Activated naive CD4-positive, alpha-beta T cell (primary cell): Measurements from ENCODE around the gene TMEM127.
A peak's percentile ranks its signal among the peaks of the same experiment; 100 is the strongest.
"Not testable (repeated sequence)": the region's sequence is repeated elsewhere in the genome, so short reads cannot be mapped to it uniquely, and the experiment has no call there.

Source experiments
- DNase-seq, 4 experiments: peaks; one replicate each; lab custom pipeline; 2025; lab: John Stamatoyannopoulos, UW

Gene TMEM127

DNA sequence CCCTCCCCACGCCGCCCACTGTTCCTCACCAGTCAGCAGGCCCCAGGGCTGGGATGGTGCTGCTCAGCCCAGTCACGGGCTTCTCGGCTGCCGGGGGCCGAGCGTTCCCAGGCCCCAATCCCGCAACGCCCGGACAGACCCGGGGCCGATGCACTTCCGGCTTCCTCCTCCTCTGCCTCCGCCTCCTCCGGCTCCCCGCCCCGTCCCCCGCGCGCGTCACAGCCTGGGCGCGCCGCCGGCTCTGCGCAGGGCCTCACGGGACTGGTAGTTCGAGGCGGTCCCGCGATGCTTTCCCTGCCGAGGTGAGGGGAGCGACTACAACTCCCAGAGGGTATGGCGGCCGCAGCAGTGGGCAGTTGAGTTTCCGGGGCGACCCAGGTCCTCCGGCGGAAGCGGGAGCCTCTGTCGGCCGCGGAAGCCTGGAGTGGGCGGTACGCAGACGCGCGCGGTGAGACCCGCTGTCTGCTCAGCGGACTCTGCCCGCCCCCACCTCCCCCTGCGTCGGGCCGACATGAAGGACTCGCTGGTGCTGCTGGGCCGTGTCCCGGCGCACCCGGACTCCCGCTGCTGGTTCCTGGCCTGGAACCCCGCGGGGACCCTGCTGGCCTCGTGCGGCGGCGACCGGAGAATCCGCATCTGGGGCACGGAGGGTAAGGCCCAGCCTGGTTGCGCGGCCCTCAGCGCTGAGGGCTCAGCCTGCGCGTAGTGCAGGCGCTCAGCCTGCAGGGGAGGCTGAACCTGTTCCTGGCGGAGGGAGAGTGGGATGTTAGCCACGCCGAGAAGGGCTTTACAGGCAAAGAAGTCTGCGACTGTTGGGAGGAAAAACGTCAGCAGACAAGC lies at the start of gene TMEM127, which contains the start of gene CIAO1:
TMEM127 (minus strand) TSS at position 158 of the 840 bp plus-strand sequence. CDS start 616 bp downstream, outside the sequence.
CIAO1 (plus strand) TSS at position 386 of the 840 bp plus-strand sequence; CDS start at position 512, 126 bp downstream.
- DNase-seq: peak; percentile 94 to 97 (median 96)

DNA sequence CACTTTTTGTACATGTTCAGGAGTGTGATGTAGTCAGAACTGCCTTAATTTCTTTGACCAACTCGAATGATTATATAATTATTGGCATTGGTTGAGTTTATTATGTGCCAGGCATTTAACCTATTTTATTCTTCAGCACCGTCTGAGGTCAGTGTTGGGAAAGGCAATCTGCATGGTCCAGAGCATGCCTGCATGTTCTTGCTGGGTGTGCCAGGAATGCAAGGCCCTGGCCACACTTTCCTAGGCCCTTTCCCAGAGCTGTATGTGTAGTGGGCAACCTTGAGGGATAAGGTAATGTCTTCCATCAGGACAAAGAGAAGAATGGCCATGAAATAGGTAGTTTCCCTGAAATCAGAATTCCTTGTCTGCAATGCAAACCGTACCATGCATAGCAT lies 49.2 kb upstream of the TMEM127 start:
- DNase-seq: no peak

- DNase-seq: no peak
These were observed 42.5 kb upstream of the TMEM127 start for GRCh38 chr2:96308248-96308647.

DNA sequence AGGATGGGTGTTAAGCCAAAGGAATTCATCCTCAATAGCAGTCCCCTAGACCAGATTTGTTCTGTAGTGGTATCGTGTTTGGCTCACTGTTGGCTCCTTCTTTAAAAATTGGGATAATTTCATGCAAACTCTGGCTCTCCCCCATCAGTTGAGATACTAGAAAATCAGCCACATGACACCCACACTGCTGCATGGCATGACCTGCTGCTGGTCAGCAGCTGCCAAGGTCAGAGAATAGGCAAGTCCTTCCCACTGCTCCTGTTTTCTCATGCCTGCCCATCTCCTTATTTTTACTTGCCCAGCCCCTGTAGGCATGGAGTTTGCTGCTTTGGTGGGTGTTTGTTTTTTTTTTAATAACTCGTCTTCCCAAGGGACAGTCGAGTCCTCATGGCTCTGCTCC lies 40.6 kb upstream of the TMEM127 start:
- DNase-seq: no peak

DNA sequence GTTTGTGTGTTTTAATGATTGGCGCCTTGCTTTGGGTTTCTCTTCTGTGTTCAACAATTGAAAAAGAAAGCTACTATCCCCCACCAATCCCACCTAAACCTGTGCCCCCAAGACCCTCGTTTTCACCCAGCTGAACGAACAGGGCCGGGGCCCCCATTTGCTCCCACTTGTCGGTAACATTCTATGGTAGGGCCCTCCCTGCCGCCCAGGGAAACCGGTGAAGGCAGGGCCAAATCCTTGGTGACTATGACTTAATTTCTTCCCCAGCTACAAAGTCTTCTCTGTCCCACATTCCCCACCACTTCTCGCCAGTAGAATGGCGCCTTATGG lies 40.1 kb upstream of the TMEM127 start:
- no peak for DNase-seq

GRCh38 chr2:96305091-96305978 lies 39.5 kb upstream of the TMEM127 start, which contains the start of gene SNRNP200:
TSS of gene SNRNP200 (minus strand) at chr2:96305546. CDS start at chr2:96305437, 109 bp downstream.
- DNase-seq: peak; percentile 76 to 89 (median 80)

- no peak for DNase-seq
These were observed 38.8 kb upstream of the TMEM127 start for GRCh38 chr2:96304606-96305005.

- DNase-seq: no peak
These were observed 36.1 kb upstream of the TMEM127 start for GRCh38 chr2:96301865-96302264.

DNA sequence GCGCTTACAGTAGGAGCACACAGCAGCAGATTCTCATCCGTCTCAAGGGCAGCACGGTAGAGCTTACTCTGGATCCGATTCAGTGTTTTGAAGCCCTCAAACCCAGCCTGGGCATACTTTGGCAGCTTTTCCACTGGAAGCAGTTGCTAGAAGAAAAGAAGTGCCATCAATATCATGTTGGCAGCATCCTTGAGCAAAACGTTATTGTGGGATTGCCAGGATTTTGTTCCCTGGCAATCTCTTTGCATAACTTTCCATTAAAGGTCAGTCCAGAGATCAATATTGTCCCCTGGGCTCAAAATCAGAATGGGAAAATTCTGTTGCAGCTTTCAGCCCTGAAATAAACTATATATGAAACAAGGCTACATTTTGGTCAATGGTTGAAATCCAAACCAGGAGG lies 31.1 kb upstream of the TMEM127 start:
- DNase-seq: no peak

DNA sequence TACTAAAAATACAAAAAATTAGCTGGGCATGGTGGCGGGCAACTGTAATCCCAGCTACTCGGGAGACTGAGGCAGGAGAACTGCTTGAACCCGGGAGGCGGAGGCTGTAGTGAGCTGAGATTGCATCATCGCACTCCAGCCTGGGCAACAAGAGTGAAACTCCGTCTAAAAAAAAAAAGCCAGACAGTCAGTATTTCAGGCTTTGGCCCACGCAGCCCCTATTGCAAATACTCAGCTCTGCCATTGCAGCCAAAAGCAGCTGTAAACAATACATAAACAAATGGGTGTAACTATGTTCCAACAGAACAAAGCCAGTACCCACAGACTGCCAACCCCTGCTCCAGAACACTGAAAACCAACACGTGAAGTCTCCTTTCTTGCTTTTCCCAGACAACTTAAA lies 28.5 kb upstream of the TMEM127 start:
- not testable (repeated sequence) for DNase-seq

- DNase-seq: no peak
These were observed 26.0 kb upstream of the TMEM127 start for GRCh38 chr2:96291751-96292150.

- no peak for DNase-seq
These were observed 21.6 kb upstream of the TMEM127 start for GRCh38 chr2:96287273-96287856.

DNA sequence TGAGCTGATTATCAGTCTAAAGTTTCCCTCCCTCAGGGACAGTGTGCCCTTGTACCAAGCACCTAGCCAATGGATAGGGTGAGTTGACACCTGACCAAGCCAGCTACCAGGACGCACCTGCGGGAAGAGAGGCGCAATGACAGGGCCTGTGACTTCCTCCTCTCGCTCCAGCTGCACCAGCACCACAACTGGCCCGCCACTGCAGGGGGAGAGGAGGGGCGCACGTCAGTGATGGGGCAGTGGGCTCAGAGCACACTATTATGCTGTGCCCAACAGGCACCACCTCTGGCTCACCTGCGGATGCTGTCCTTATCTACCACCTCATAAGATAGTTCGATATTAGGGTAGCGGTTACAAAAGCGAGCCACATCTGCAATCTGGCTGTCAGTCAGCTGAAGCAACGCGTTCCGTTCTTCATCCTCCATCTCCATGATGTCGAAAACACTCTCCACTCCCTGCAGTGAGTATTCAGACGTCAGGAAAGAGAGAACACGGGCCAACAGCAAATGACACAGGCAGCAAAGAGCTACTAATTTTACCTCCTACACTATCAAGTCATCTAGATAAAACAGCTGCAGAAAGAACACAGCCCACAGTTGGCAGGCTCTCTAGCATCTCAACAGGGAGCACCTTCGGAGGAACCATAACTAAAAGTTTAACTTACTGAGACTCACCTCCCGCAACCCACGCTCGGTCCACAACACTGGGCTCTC lies 11.1 kb upstream of the TMEM127 start:
- DNase-seq: no peak

DNA sequence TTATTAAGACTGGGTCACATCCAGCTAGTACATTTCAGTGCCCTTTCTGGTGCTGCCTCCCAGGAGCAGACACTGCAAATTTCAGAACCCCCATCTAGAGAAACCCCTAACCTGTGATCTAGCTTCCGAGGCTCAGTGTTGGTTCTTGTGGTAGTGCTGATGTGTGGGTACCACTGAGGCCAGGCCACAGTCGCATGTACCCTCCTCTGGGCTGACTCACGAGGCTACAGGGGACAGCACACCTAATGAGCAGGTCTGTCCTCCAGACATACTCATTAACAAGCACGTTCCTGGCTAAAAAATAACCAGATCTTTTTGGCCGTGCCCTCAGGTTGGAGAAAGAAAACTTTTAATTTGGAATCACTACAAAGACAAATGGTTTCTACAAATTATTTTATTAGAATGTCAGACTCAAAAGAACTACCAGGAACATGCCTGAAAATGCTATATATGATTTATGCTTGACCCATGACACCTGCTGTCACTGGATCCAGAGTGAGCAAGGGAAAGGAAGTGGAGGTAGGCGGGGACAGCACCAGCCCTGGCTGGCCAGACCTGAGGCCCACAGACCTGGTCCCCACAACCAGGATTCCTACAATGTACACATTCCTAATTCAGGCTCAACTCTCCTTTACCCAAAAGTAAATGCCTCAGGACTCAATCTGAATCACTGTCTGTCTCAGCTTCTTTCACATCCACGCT lies 8.7 kb upstream of the TMEM127 start:
- no peak for DNase-seq

DNA sequence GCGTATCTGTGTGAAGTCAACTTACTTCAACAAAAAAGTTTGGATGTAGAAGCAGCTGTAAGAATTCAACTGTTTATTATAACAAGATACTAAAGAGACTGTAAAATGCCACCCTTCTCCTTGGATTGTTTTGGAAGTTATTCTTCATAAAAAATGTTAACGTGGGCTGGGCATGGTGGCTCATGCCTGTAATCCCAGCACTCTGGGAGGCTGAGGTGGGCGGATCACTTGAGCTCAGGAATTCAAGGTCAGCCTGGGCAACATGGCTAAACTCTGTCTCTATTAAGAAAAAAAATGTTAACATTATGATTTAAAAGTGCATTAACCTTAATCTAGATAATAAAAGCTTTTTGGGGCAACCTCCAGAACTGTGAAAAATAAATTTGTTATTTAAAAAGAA lies 8.0 kb upstream of the TMEM127 start:
- DNase-seq: no peak

GRCh38 chr2:96271995-96272394 lies 6.2 kb upstream of the TMEM127 start:
- no peak for DNase-seq

DNA sequence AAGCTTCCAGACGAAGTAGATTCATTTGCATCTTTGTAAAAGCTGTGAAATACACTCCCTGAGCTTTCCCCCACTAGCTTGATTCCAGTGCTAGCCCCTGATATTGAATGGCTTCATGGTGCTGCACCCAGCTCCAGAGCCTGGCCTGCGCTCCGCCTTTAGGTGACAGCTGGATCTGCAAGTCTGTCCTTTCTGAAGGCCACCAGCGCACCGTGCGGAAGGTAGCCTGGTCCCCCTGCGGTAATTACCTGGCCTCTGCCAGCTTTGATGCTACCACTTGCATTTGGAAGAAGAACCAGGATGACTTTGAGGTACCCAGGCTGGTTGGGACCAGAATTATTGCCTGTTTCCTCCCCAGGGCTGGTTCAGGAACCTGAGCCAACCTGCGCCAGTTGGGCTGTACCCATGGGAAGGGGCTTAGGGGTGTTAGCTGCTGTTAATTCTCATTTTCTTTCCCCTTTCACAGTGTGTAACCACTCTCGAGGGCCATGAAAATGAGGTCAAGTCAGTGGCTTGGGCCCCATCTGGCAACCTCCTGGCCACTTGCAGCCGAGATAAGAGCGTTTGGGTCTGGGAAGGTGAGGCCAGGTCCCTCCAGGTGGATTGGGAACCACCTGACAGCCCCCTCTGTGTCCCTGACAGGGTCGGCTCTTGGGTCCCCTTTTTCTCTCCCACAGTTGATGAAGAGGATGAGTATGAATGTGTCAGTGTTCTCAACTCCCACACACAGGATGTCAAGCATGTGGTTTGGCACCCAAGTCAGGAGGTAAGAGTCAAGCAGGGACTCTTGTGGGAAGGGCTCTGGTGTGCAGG lies 1.6 kb upstream of the TMEM127 start:
- DNase-seq: peak in 1 of 4 experiments; percentile 25

DNA sequence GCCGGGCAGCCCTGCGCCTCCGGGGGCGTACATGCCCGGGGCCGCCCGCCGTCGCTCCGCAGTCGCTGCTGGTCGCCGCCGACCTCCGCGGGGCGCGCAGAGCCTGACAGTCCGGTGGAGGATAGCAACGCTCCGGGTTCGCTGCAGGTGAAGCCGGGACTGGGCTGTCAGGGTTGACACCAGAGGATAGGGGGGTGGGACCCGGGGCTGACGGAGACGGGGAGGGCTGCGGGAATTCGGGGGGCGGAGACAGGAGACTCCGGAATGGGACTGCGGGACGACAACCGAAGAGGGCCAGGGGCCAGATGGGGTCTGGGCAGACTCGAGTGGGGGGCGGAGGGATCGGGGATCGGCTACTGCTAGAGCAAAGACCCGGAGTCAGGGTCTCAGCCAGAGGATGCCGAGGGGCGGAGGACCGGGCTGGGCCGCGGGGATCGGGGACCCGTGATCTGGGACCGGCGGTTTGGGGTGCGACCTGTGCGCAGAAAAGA lies 403 bp downstream of the TMEM127 start:
- peak in 1 of 4 experiments; percentile 35 for DNase-seq

- peak in 1 of 4 experiments; percentile 28 for DNase-seq
These were observed 995 bp downstream of the TMEM127 start for GRCh38 chr2:96264656-96265348.
